DOHH2 (cell line): ENCODE measurements around the gene ABI3BP.

Source experiments
- H3F3A ChIP-seq: fragments of 200-600 bp; sonication (generic), shearing (Covaris generic); 2 replicates; pipeline ENCODE4 v1.6.0; 2016; ENCODE audit warnings: antibody characterized with exemption, mild to moderate bottlenecking; ENCODE audit not compliant: control insufficient read depth, insufficient read depth
- H3K27ac ChIP-seq: fragments of 200-600 bp; sonication (generic); 2 replicates; pipeline ENCODE4 v1.5.1; 2014; ENCODE audit warnings: low read depth, mild to moderate bottlenecking, low read length, moderate library complexity
- H3K27me3 ChIP-seq: fragments of 200-600 bp; sonication (generic); 2 replicates; pipeline ENCODE4 v1.6.1; 2014; ENCODE audit warnings: mild to moderate bottlenecking, low read length, mixed read lengths; ENCODE audit not compliant: control insufficient read depth
- H3K36me3 ChIP-seq: fragments of 200-600 bp; sonication (generic); 2 replicates; pipeline ENCODE4 v1.6.1; 2014; ENCODE audit warnings: mild to moderate bottlenecking, low read length, moderate library complexity, mixed read lengths; ENCODE audit not compliant: control insufficient read depth
- H3K4me1 ChIP-seq: fragments of 200-600 bp; sonication (generic); 2 replicates; pipeline ENCODE4 v1.6.1; 2014; ENCODE audit warnings: mild to moderate bottlenecking, low read length, mixed read lengths; ENCODE audit not compliant: control insufficient read depth
- H3K4me2 ChIP-seq: fragments of 200-600 bp; sonication (generic); 2 replicates; pipeline ENCODE4 v1.6.0; 2014; ENCODE audit warnings: mild to moderate bottlenecking, low read length, moderate library complexity
- H3K4me3 ChIP-seq: fragments of 200-600 bp; sonication (generic); 2 replicates; pipeline ENCODE4 v1.5.1; 2014; ENCODE audit warnings: mild to moderate bottlenecking, low read length, mixed read lengths
- H3K79me2 ChIP-seq: fragments of 200-600 bp; sonication (generic); 2 replicates; pipeline ENCODE4 v1.6.1; 2014; ENCODE audit warnings: mild to moderate bottlenecking, low read length, mixed read lengths; ENCODE audit not compliant: control insufficient read depth
- H3K9me2 ChIP-seq: fragments of 200-600 bp; sonication (generic); replicated peaks from 2 replicates; pipeline ENCODE4 v1.6.1; 2014; ENCODE audit warnings: mild to moderate bottlenecking, low read length, mixed read lengths; ENCODE audit not compliant: control insufficient read depth
- H3K9me3 ChIP-seq: fragments of 200-600 bp; sonication (generic); 2 replicates; pipeline ENCODE4 v1.6.1; 2014; ENCODE audit warnings: antibody characterized with exemption, low read length, mixed read lengths; ENCODE audit not compliant: control insufficient read depth, insufficient read depth
- H4K20me1 ChIP-seq: fragments of 200-600 bp; sonication (generic); 2 replicates; pipeline ENCODE4 v1.6.0; 2014; ENCODE audit warnings: low read depth, mild to moderate bottlenecking, antibody characterized with exemption, low read length, moderate library complexity; ENCODE audit not compliant: control insufficient read depth, insufficient read depth
- EZH2phosphoT487 ChIP-seq: fragments of 200-600 bp; sonication (generic); IDR thresholded peaks from 2 replicates; pipeline ENCODE4 v1.6.1; 2017; ENCODE audit warnings: borderline replicate concordance, mild to moderate bottlenecking, antibody characterized with exemption, low read length, moderate library complexity, mixed read lengths
- TF ChIP-seq, protein P1 (sequence below): fragments of 200-600 bp; sonication (generic); IDR thresholded peaks from one replicate; pipeline ENCODE4 v1.5.1; 2014; ENCODE audit warnings: antibody characterized with exemption, mild to moderate bottlenecking, low read depth, low read length; ENCODE audit not compliant: poor library complexity, severe bottlenecking

The ABI3BP gene

DNA sequence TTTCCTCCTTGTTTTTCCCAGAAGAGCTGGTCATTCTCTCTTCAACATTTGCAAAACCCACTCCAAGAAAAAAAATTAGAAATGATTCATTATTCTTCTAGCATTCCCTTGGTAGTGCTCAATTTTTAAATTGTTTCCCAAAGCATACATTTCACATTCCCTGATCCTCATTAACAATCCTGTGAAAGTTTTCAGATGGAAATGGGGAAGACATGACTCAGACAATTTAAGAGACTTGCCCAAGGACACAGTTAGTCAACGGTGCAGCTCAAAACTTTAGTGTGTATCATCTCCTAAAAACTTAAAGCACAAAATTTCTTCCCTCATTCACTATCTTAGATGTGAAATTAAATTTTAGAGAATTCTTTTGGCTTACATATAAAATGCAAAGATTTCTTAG is 17.1 kb upstream of the ABI3BP start:
- H3F3A ChIP-seq, result no peaks in the 10 kb centered on the region
- H4K20me1 ChIP-seq, result no peaks in the 10 kb centered on the region
- H3K9me2 ChIP-seq, result no peaks in the 10 kb centered on the region
- H3K9me3 ChIP-seq, result no peaks in the 10 kb centered on the region
- H3K4me1 ChIP-seq, result no peaks in the 10 kb centered on the region
- TF ChIP-seq EZH2phosphoT487, result no peak
- TF ChIP-seq, protein P1, sequence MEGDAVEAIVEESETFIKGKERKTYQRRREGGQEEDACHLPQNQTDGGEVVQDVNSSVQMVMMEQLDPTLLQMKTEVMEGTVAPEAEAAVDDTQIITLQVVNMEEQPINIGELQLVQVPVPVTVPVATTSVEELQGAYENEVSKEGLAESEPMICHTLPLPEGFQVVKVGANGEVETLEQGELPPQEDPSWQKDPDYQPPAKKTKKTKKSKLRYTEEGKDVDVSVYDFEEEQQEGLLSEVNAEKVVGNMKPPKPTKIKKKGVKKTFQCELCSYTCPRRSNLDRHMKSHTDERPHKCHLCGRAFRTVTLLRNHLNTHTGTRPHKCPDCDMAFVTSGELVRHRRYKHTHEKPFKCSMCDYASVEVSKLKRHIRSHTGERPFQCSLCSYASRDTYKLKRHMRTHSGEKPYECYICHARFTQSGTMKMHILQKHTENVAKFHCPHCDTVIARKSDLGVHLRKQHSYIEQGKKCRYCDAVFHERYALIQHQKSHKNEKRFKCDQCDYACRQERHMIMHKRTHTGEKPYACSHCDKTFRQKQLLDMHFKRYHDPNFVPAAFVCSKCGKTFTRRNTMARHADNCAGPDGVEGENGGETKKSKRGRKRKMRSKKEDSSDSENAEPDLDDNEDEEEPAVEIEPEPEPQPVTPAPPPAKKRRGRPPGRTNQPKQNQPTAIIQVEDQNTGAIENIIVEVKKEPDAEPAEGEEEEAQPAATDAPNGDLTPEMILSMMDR, result no peak
- no peak overlapping the region for H3K4me2 ChIP-seq
- no peaks in the 10 kb centered on the region for H3K36me3 ChIP-seq
- no peak overlapping the region for H3K27ac ChIP-seq
- H3K79me2 ChIP-seq, result no peaks in the 10 kb centered on the region
- no peak overlapping the region for H3K4me3 ChIP-seq
- H3K27me3 ChIP-seq, result no peaks in the 10 kb centered on the region

DNA sequence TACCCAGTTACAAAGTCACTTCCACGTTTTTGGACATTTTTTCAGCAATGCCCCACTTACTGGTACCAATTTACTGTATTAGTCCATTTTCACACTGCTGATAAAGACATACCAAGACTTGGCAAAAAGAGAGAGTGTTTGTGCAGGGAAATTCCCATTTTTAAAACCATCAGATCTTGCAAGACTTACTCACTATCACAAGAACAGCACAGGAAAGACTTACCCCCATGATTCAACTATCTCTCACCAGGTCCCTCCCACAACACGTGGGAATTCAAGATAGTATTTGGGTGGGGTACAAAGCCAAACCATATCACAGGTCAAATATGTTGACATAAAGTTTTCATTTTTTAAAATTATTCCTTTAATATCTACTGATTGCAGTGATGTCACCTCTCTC is 16.2 kb upstream of the ABI3BP start:
- H3K79me2 ChIP-seq, result no peaks in the 10 kb centered on the region
- H3K36me3 ChIP-seq, result no peaks in the 10 kb centered on the region
- no peak overlapping the region for H3K4me2 ChIP-seq
- no peaks in the 10 kb centered on the region for H4K20me1 ChIP-seq
- H3K4me1 ChIP-seq, result no peaks in the 10 kb centered on the region
- no peaks in the 10 kb centered on the region for H3F3A ChIP-seq
- no peak overlapping the region for H3K27ac ChIP-seq
- no peaks in the 10 kb centered on the region for H3K27me3 ChIP-seq
- H3K4me3 ChIP-seq, result no peak overlapping the region
- H3K9me2 ChIP-seq, result no peaks in the 10 kb centered on the region
- no peaks in the 10 kb centered on the region for H3K9me3 ChIP-seq
- no peak for TF ChIP-seq EZH2phosphoT487
- TF ChIP-seq, protein P1, result no peak

DNA sequence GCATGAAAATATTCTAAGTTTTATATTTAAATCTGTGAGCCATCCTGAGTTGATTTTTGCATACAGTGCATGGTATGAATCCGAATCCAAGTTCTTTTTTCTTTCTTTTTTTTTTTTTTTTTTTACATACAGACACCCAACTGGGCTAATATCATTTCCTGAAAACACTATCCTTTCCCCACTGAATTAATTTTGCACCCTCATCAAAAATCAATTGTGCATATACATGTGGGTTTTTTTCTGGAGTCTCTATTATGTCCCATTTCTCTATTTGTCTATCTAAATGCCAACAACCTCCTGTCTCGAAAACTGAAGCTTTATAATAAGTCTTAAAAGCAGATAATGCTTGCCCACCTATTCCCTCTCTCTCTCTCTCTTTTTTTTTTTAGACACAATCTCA is 5.9 kb upstream of the ABI3BP start:
- H3K27me3 ChIP-seq, result no peaks in the 10 kb centered on the region
- H3K9me2 ChIP-seq, result no peaks in the 10 kb centered on the region
- TF ChIP-seq, protein P1, result no peak
- no peak for TF ChIP-seq EZH2phosphoT487
- H3K79me2 ChIP-seq, result no peaks in the 10 kb centered on the region
- H4K20me1 ChIP-seq, result no peaks in the 10 kb centered on the region
- no peaks in the 10 kb centered on the region for H3K4me1 ChIP-seq
- H3K27ac ChIP-seq, result no peak overlapping the region
- no peaks in the 10 kb centered on the region for H3K9me3 ChIP-seq
- H3F3A ChIP-seq, result no peaks in the 10 kb centered on the region
- H3K4me3 ChIP-seq, result no peak overlapping the region
- no peak overlapping the region for H3K4me2 ChIP-seq
- no peaks in the 10 kb centered on the region for H3K36me3 ChIP-seq

DNA sequence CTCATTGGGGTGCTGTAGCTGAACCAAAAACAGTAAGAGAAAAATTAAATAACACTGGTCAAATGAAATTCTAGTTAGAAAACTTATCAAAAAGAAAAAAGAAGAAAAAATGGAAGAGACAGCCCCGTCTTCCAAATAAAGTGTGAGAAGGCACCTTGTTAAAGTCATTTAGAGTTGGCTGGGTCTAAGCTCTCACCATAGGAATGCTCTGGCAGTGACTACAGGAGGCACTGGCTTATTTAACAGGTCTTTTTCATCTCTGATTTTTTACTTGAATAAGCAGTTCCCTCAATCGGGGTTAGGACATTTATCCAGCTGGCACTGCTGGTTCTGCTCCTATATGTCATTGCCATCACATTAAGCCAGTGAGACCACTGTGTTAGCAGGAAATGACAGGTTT is 1.6 kb upstream of the ABI3BP start:
- H3K4me2 ChIP-seq, result no peak overlapping the region
- H3K79me2 ChIP-seq, result no peaks in the 10 kb centered on the region
- no peak overlapping the region for H3K27ac ChIP-seq
- no peak for TF ChIP-seq EZH2phosphoT487
- TF ChIP-seq, protein P1, result no peak
- H3K27me3 ChIP-seq, result no peaks in the 10 kb centered on the region
- H3K9me3 ChIP-seq, result no peaks in the 10 kb centered on the region
- no peak overlapping the region for H3K4me3 ChIP-seq
- H3K36me3 ChIP-seq, result no peaks in the 10 kb centered on the region
- H3F3A ChIP-seq, result no peaks in the 10 kb centered on the region
- H4K20me1 ChIP-seq, result no peaks in the 10 kb centered on the region
- no peaks in the 10 kb centered on the region for H3K4me1 ChIP-seq
- no peaks in the 10 kb centered on the region for H3K9me2 ChIP-seq
